Measurements from ENCODE around the gene CDC42.
A peak's percentile ranks its signal among the peaks of the same experiment; 100 is the strongest.
"Not testable (repeated sequence)": the region's sequence is repeated elsewhere in the genome, so short reads cannot be mapped to it uniquely, and the experiment has no call there.

CDC42 gene

DNA sequence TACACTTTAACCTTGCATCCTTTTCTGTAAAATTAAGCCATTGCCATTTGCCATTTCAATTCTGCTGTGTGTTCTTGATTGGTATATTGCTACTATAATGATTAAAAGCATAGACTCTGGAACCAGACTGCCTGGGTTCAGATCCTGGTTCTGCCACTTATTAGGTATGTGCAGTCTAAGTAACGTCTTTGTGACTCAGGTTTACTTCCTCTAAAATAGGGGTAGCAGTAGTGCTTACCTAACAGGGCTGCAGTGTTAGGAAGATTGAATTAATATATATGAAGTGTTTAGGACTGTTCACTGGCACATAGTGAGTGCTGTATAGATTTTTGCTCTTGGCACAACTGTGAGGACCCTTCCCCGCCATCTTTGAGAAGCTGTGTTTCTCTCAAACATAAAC lies 4.4 kb downstream of the CDC42 start:
- no peak for DNase-seq
- intact Hi-C loops (cut with DNase I): no loop called here

DNA sequence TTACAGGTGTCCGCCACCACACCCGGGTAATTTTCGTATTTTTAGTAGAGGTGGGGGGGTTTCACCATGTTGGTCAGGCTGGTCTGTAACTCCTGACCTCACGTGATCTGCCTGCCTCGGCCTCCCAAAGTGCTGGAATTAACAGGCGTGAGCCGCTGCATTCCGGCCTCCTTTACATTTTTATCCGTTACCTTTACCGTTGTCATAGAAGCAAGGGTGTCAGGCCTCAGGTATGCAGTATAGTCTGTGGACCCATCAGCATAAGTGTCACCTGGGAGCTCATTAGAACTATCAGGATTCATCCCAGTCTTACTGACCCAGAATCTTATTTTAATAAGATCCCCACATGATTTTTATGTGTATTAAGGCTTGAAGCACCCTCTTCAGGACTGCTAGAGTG lies 5.4 kb downstream of the CDC42 start:
- intact Hi-C loops (cut with DNase I): no loop called here
- peak in 1 of 10 donors; percentile 14 for DNase-seq

DNA sequence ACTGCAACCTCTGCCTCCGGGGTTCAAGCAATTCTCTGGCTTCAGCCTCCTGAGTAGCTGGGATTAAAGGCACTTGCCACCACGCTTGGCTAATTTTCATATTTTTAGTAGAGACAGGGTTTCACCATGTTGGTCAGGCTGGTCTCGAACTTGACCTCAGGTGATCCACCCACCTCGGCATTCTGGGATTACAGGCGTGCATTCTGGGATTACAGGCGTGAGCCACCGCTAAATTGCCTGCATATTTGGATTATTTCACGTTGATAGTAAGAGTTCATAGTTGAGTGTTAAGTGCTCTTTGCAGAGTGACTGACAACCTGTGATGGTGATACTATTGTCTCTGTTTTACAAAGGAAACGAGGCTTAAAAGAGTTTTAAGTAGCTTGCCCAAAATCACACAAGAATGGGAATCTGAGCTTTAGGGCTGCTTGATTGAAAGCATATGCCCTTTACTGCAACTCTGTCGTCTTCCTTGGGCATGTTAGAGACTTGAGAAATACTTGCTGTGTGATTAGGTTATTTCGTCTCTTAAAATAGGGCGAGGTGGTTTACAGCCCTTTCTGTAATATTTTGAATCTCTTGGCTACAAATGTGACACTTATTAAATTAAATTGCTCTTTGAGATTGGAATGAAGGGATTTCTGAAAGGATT lies 12.4 kb downstream of the CDC42 start:
- intact Hi-C loops (cut with DNase I): no loop called here
- DNase-seq: no peak

DNA sequence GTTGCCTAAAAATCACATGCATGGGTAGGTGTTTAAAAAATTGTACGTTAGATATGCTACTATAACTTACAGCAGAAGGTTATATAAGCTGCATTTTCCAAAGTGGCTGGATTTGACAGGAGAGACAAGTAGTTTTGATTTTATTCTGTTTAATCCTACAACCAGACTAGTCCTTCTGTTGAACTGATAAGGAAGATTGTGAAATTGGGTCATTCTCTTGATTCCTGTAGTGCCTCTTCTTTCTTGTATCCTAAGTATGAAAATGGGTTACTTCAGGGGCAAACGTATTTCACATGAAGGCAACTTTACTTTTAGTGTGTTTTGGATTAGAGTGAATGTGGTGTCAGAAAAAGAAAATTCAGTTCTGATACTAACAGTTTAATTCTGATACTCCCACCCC lies 19.0 kb downstream of the CDC42 start:
- intact Hi-C loops (cut with DNase I): no loop called here
- DNase-seq: no peak

DNA sequence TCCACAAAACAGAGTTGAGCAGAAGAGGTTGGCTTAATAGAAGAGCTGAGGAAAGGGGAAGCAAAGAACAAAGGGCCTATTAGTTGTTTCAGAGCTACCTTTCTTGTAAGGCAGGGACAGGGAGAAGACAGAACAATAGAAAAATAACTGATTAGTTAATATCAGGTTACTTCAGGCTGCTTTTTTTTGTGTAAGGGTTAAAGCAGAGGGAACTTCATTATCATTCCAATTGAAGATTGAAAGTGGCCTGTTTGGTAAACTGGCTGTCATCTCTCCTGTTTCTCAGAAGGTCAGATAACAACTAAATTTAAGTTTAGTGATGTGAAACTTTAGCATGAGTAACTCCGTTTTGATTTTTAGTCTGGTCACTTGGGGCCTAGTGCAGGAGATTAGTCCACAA lies 22.3 kb downstream of the CDC42 start:
- intact Hi-C loops (cut with DNase I): no loop called here
- DNase-seq: no peak

DNA sequence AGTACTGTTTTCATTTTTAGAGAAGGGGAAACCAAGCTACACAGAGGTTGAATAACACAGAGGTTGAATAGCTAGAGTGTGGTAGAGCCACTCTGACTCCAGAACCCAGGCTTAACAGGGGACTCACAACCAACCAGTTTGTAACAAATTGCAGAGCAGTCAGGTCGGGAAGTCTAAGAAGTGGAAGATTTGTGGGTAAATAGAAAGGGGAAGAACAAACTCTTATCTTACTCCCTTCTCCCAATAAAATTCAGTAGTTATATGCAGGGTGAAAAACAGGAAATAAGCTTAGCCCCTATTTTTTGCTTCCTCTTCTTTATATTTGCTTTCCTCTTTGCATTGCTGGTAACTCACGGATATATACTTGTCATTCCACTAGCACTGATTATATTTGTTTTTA lies 23.2 kb downstream of the CDC42 start:
- DNase-seq: no peak
- intact Hi-C loops (cut with DNase I): no loop called here

DNA sequence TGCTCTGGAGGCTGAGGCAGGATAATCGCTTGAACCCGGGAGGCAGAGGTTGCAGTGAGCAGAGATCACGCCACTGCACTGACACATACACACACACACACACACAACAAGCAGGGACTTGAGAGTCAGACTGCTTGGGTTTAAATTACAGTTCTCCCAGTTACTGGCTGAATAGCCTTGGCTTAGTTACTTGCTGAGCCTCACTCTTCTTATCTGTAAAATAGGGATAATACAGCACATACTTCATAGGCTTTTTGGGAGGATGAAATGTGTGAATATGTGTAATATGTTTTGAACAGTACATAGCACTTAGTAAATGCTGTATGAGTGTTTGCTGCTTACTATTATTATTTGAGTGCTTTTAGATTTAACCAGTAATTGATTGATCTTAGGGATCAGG lies 23.8 kb downstream of the CDC42 start:
- no peak for DNase-seq
- intact Hi-C loops (cut with DNase I): no loop called here

DNA sequence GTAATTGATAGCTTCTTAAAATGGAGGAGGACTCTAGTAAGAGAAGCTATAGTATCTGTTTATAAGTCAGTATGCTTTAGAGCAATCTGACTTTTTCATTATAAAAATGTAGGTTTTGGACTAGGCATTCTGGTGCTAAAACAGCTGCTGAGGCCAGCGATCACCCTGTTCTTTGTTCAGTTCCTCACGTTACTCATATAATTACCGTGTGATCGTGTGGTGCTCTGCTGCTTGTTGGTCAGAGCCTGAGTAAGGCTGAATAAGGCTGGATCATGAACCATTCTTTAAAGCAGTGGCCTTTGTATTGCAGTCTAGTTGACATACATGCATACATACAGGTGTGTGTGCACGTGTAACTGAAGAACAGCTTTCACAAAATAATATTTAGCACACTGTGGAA lies 25.2 kb downstream of the CDC42 start:
- intact Hi-C loops (cut with DNase I): no loop called here
- DNase-seq: no peak

DNA sequence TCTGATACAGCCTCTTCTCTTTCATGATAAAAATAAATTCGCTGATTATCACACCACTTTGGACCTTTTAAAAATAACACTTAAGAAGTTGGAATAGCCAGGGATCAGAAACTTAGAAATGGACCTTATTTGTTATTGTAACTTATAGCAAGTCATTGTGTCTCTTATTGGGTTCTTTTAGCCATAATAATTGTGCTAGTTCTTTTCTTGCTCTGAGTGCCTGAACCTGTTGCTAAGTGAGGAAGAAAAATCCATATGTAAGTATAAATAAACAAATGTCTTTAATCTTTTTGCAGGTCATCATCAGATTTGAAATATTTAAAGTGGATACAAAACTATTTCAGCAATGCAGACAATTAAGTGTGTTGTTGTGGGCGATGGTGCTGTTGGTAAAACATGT lies 25.6 kb downstream of the CDC42 start:
- intact Hi-C loops (cut with DNase I): no loop called here

DNA sequence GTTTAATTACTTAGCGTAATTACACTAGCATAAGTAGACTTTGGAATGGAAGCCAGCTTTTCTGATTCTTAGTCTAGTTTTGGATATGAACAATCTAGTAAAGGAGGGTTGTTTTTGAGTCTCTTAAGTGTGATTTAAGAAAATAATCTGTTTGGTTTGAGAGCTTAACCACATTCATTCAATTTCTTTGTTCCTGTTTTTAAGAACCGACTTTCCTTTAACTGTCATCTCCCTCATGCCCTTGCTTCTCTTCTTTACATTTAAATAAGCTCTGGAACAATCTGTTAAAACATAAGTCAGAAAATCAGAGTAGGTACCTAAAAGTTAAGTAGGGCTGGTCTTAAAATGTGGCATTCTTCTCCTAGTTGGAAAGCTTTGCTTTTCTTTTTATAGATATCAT lies 27.7 kb downstream of the CDC42 start:
- intact Hi-C loops (cut with DNase I): no loop called here
- DNase-seq: no peak

More for the DNA sequence above, 25.6 kb downstream of the CDC42 start:
- no peak for DNase-seq

DNA sequence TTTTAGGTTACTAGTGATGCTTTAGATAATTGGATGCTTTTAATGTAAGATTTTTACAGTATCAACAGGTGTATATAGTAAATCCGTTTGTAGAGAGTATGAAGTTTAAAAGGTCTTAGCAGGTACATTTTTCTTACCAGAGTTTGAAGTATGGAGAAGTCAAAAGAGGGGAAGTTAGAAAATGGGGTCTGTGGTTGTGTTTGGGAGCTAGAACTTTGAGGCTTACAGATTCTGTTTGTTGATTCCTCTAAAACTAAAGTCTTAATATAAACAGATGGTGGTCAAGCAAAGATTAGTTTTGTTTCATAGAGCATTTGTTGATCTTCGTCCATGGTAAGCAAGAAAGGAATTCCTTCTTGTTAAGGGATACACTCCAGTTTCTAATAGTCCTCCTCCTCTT lies 35.8 kb downstream of the CDC42 start:
- intact Hi-C loops (cut with DNase I): no loop called here
- no peak for DNase-seq

DNA sequence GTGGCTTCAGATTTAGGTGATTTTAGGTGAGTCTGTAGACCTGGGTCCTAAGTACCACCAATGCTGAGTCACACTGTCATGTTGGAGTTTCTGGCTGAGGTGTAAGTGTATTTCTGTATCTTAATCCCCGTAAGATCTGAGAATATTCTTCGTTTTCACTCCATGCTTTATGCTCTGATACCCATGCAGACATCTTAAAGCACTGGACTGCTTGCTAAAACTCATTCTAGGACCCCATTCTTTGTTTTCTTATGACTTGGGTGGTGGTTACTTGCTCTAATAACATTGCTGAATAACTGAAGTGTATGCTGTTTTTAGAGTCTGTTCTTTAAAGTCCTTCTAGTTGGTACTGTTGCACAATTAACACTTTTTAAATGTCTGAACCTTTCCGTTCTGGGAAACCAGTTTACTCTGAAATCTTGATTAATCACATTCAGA lies 36.6 kb downstream of the CDC42 start:
- no peak for DNase-seq
- intact Hi-C loops (cut with DNase I): no loop called here

DNA sequence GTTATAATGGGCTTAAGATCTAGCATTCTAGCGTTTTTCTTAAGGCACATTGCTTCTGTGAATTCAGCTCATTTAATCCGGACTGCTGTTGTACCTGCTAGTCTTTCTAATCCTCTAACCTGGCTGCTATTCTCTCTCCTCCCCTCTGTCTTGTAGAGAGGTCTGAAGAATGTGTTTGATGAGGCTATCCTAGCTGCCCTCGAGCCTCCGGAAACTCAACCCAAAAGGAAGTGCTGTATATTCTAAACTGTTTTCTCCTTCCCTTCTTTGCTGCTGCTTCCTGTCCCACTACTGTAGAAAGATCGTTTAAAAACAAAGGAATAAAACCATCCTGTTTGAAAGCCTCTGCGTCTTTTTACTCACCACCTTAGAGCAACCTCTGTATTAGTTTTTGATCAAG lies 37.3 kb downstream of the CDC42 start:
- intact Hi-C loops (cut with DNase I): no loop called here

DNA sequence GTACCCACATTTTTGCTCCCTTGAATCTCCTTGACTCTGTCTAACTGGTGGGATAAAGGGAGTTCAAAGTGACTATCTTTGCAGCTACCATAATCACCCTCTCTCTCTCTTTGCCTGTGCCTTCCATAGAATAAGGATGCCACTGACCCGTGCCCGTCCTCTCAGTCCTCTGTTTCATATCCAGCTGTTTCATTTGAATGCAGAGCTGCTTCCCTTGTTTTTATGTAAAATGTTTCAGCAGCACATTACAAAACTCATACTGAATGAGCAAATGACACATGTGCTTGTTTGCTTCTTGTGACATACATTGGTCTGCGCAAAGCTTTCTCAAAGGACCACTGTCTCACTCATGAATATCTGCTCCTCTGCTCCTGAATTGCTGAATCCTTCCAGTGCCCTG lies 38.4 kb downstream of the CDC42 start:
- intact Hi-C loops (cut with DNase I): no loop called here
- DNase-seq: no peak

More for the DNA sequence above, 37.3 kb downstream of the CDC42 start:
- DNase-seq: no peak

DNA sequence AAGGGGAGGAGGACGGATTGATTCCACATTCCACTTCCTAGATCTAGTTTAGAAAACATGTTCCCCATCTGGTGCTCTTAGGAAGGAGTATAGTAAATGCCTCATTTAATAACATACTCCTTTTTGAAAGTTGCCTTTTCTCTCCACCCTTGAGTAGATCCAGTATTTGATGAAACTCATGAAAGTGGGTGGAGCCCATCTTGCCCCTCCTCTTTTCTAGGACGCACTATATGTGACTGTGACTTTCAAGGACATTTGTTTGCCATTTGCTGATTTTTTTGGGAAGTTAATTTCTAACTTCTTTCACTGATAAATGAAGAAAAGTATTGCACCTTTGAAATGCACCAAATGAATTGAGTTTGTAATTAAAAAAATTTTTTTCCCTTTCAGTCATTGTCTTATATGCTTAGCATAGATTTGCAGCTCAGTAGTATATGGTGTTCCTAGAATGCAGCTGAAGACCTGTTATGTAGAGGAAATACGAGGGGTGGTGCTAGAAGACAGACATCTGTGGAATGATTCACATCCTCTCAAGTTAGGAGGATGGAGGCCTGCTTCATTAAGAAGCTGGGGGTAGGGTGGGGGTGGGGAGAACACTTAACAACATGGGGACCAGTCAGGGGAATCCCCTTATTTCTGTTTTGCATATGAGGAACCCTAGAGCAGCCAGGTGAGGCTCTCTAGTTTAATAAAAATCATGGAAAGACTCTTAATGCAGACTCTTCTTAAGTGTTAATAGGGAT lies 39.7 kb downstream of the CDC42 start:
- intact Hi-C loops (cut with DNase I); DNase-seq: not testable (repeated sequence)

DNA sequence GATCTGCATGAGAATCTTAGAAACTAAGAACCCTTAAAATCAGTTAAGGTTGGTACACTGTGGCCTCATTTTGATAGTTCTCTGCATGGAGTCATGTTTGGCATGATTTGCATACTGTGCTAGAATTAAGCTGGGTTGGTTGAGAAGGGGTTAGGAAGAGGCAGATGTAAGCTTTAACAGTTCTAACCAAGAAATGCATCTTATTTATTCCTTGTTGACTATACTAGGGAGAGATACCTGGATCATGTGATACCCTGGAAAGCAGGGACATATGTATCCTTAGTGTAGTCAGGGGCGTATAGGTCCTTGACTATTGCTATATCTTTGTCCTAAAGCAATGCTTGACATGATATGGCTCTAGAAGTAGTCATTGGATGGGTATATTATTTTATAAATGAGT lies 41.0 kb downstream of the CDC42 start:
- DNase-seq: no peak
- intact Hi-C loops (cut with DNase I): no loop called here

DNA sequence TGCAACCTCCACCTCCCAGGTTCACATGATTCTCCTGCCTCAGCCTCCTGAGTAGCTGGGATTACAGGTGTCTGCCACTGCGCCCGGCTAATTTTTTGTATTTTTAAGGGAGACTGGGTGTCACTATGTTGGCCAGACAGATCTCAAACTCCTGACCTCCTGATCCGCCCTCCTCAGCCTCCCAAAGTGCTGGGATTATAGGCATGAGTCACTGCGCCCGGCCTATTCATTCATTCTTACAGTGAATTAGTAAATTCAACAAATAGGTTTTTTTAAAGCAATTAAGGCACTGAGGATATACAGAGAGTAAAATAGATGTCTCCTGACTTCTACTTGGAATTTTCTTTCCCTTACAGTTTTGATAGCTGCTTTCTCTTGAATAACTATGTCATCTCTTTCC lies 43.5 kb downstream of the CDC42 start:
- DNase-seq: no peak
- intact Hi-C loops (cut with DNase I): no loop called here

DNA sequence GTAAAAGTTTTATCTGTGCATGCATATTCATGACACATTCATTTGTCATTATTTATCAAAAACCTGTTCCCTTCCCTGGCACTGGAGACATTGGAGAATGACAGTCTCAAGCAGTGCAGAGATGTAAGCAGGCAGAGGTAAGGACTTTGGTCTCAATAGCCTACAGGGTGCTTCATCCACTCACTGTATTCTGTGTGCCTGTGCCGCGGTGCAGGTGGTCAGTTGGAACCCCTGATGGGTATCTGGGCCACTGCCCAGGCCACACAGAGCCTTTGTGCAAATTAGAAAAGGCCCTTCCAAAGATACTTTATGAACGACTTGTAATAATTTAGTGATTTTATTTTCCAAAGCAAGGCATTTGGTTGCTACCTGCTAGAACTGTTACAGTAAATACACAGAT lies 44.0 kb downstream of the CDC42 start:
- DNase-seq: peak in 2 of 10 donors; percentile 26 to 60
- intact Hi-C loops (cut with DNase I): no loop called here

DNA sequence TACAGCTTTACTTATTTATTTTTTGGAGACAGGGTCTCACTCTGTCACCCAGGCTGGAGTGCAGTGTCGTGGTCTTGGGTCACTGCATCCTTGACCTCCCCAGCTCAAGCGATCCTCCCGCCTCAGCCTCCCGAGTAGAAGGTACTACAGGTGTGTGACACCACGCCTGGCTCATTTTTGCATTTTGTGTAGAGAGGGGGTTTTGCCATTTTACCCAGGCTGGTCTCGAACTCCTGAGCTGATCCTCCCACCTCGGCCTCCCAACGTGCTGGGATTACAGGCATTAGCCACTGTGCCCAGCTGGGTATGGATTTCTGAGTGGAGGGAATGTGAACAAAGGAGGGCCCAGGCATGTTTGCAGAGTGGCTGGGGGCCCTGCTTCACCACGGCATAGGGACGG lies 46.2 kb downstream of the CDC42 start:
- intact Hi-C loops (cut with DNase I): no loop called here
- peak in 2 of 10 donors; percentile 51 to 56 for DNase-seq

DNA sequence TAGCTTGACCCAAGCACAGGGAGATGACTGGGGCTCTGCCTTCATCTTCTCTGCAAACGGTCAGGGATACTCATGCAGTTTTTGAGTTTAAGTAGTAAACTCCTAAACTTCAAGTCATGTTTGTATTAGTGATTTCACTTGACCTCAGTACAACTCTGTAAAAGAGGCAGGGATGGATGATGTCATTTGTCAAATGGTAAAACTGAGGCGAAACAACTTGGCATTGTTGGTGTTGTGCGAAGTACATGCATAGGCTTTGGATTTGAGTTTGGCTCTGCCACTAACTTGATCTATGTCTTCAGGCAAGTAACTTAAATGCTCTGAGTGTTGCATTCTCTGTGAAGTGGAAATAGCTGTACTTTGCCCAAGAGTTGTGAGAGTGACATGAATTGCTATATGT lies 47.7 kb downstream of the CDC42 start:
- DNase-seq: no peak
- intact Hi-C loops (cut with DNase I): no loop called here

DNA sequence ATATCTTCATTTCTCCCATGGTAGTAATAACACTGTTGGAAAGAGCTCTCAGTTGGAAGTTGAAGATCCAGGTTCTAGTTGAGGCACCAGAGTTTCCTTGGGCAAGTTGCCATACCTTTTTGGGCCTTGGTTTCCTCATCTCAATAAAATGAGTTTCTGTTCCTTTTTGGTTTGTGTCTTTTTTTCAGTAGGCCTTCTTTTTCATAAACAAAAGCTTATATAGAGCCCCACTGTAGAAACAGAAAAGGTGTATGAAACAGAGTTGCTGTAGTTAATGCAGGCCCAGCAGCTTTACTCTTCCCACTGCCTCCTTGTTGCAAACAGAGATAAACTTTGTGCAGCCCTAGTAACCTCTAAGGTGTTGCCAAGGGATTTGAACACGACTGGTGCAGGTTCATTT lies 48.7 kb downstream of the CDC42 start:
- intact Hi-C loops (cut with DNase I): no loop called here
- DNase-seq: no peak

DNA sequence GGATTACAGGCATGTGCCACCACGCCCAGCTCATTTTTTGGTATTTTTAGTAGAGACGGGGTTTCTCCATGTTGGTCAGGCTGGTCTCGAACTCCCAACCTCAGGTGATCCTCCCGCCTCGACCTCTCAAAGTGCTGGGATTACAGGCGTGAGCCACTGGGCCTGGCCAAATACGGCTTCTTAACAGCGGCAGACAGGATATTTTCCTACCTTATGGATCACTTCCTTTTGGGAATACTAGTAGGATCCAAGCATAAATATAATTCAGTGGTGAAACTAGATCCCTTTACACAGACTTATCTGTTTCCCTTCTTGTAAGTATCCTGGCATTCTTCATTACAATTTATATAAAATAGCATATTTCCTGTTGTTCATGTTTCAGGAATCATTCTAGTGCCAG lies 49.5 kb downstream of the CDC42 start:
- intact Hi-C loops (cut with DNase I): no loop called here
- peak in 2 of 10 donors; percentile 27 to 52 for DNase-seq

Measured in posterior cingulate gyrus (tissue), 11 donors.